Measurements from ENCODE around the gene NSD1. TPM values are rescaled to one million over a fixed set of nuclear protein-coding genes. Genes with fewer than 3 reads are reported as not detected.
A peak's percentile ranks its signal among the peaks of the same experiment; 100 is the strongest.
"Not testable (repeated sequence)": the region's sequence is repeated elsewhere in the genome, so short reads cannot be mapped to it uniquely, and the experiment has no call there.

NSD1 gene
- total RNA-seq, 1 experiment from 2014 or later: 21.9 TPM

DNA sequence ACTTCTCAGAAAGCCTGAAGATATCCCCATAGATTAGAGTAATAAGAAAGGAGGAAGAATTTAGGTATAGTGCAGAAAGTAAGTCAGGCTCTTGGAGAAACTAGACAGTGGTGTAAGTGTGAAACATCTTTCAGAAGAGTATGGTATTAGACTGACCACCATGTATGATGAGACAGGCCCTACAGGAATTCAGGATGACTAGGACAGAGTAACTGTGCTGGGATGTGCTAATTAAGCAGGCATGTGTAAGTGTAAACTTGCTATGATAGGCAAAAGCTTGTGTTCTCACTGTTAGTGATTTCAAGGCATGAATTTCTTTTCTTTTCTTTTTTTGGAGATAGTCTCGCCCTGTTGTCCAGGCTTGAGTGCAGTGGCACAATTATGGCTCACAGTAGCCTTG, 99.2 kb downstream of the NSD1 start:
- no peak for DNase-seq (ENCODE audit: low read depth, low spot score)
- in situ Hi-C loops (cut with HindIII; ENCODE audit: low pct_unique_long_range_greater_than_20kb, low sequenced_read_pairs): no loop called here

- in situ Hi-C loops (cut with HindIII; ENCODE audit: low pct_unique_long_range_greater_than_20kb, low sequenced_read_pairs): no loop called here
- DNase-seq (ENCODE audit: low read depth, low spot score): no peak
These were observed 99.6 kb downstream of the NSD1 start for GRCh38 chr5:177233206-177233605.

GRCh38 chr5:177233802-177234201, 100.2 kb downstream of the NSD1 start:
- DNase-seq (ENCODE audit: low read depth, low spot score): no peak
- in situ Hi-C loops (cut with HindIII; ENCODE audit: low pct_unique_long_range_greater_than_20kb, low sequenced_read_pairs): no loop called here

- in situ Hi-C loops (cut with HindIII; ENCODE audit: low pct_unique_long_range_greater_than_20kb, low sequenced_read_pairs): no loop called here
- peak; percentile 60 for DNase-seq (ENCODE audit: low read depth, low spot score)
These were observed 101.3 kb downstream of the NSD1 start for GRCh38 chr5:177234841-177235240.

DNA sequence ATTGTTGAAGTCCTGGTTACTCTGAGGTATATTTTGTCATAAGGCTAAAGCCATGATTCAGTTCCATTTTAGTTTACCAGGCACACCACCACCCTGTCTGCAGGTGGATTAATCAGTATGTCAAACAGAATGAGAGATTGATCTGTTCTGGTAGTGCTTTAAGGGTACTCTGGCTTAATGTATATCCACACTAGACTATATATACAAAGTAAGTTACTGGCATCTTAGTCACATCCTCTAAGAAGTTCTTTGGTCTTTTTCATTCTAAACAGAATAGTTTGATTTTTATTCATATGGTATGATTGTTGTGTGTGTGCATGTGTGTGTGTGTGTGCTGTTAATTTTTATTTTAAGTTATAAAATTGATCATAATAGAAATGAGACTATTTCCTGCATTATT, 108.2 kb downstream of the NSD1 start:
- no peak for DNase-seq (ENCODE audit: low read depth, low spot score)
- in situ Hi-C loops (cut with HindIII; ENCODE audit: low pct_unique_long_range_greater_than_20kb, low sequenced_read_pairs): no loop called here

DNA sequence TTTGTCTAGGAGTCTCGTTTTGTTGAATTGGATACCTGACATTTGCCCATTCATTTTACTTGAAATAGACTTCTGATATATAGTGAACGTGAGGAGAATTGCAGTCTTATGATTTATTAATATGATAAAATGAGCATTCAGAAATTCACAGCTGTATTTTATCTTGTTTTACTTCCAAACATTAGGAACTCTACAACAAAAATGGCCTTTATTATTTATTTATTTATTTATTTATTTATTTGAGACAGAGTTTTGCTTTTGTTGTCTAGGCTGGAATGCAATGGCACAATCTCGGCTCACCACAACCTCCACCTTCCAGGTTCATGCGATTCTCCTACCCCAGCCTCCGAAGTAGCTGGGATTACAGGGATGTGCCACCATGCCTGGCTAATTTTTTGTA, 108.7 kb downstream of the NSD1 start:
- DNase-seq (ENCODE audit: low read depth, low spot score): no peak
- in situ Hi-C loops (cut with HindIII; ENCODE audit: low pct_unique_long_range_greater_than_20kb, low sequenced_read_pairs): no loop called here

DNA sequence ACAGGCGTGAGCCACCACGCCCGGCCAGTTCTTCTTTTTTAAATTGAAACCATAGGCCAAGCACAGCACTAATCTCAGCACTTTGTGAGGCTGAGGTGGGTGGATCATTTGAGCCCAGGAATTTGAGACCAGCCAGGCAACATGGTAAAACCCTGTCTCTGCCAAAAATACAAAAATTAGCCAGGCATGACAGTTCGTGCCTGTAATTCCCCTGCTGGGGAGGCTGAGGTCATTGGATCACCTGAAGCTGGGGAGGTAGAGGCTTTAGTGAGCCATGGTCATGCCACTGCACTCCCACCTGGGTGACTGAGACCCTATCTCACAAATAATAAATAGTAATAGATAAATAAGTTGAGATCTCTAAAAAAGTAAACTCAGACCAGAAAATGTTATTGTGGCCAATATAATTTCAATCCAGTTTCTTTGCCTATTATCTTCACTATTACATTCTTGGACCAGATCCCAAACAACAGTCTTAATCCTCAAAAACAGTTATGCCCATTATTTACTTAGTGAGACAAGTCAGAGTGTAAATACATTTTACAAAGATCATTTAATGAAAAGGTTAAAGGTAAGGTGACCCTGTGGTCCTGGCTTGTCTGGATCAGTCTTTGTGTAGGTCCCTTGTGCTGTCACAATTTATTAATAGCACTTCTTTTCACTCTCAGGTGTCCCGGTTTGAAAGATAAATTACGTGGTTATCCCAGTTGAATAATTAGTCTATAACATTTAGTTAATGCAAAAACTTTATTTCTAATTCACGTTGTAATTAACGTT, 116.4 kb downstream of the NSD1 start:
- no peak for DNase-seq (ENCODE audit: low read depth, low spot score)

DNA sequence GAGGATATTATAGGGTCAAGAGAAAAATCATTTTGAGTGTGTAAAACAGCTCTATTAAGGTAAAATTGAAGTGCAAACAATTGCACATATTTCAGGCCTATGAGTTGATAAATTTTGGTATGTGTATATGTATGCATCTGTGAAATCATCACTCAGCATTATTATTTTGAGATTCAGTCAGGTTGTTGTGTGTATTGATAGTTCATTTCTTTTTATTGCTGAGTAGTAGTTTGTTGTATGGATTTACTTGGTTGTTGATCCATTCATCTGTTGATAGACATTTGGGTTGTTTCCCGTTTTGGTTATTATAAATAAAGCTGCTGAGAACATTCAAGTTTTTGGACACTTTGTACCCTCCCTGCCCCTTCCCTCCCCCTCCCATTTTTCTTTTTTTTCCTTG, 119.7 kb downstream of the NSD1 start:
- in situ Hi-C loops (cut with HindIII; ENCODE audit: low pct_unique_long_range_greater_than_20kb, low sequenced_read_pairs): no loop called here
- no peak for DNase-seq (ENCODE audit: low read depth, low spot score)

More for the DNA sequence above, 116.4 kb downstream of the NSD1 start:
- in situ Hi-C loops (cut with HindIII; ENCODE audit: low pct_unique_long_range_greater_than_20kb, low sequenced_read_pairs): no loop called here

GRCh38 chr5:177256296-177256695, 122.7 kb downstream of the NSD1 start:
- in situ Hi-C loops (cut with HindIII; ENCODE audit: low pct_unique_long_range_greater_than_20kb, low sequenced_read_pairs): no loop called here
- DNase-seq (ENCODE audit: low read depth, low spot score): no peak

DNA sequence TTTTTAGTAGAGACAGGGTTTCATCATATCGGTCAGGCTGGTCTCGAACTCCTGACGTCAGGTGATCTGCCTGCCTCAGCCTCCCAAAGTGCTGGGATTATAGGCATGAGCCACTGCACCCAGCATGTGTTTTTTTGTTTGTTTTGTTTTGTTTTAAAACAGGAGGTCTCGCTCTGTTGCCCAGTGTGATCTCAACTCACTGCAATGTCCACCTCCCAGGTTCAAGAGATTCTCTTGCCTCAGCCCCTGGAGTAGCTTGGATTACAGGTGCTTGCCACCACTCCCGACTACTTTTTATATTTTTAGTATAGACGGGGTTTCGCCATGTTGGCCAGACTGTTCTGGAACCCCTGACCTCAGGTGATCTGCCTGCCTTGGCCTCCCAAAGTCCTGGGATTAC, 125.1 kb downstream of the NSD1 start:
- DNase-seq (ENCODE audit: low read depth, low spot score); in situ Hi-C loops (cut with HindIII; ENCODE audit: low pct_unique_long_range_greater_than_20kb, low sequenced_read_pairs): not testable (repeated sequence)

DNA sequence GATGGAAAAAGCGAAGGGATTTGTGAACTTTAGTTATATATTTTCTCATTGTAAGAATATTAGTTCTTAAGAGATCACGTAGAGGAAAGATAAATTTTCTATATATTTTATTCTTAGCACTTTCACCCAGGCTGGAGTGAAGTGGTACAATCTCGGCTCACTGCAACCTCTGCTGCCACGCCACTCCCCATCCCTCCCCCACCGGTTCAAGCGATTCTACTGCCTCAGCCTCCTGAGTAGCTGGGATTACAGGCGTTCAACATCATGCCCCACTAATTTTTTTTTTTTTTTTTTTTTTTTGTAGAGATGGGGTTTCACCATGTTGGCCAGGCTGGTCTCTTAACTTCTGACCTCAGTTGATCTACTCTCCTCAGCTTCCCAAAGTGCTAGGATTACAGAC, 127.4 kb downstream of the NSD1 start:
- DNase-seq (ENCODE audit: low read depth, low spot score): no peak
- in situ Hi-C loops (cut with HindIII; ENCODE audit: low pct_unique_long_range_greater_than_20kb, low sequenced_read_pairs): no loop called here

- in situ Hi-C loops (cut with HindIII; ENCODE audit: low pct_unique_long_range_greater_than_20kb, low sequenced_read_pairs): no loop called here
- DNase-seq (ENCODE audit: low read depth, low spot score): no peak
These were observed 127.9 kb downstream of the NSD1 start for GRCh38 chr5:177261510-177261909.

GRCh38 chr5:177264178-177264577, 130.6 kb downstream of the NSD1 start:
- in situ Hi-C loops (cut with HindIII; ENCODE audit: low pct_unique_long_range_greater_than_20kb, low sequenced_read_pairs): no loop called here
- no peak for DNase-seq (ENCODE audit: low read depth, low spot score)

DNA sequence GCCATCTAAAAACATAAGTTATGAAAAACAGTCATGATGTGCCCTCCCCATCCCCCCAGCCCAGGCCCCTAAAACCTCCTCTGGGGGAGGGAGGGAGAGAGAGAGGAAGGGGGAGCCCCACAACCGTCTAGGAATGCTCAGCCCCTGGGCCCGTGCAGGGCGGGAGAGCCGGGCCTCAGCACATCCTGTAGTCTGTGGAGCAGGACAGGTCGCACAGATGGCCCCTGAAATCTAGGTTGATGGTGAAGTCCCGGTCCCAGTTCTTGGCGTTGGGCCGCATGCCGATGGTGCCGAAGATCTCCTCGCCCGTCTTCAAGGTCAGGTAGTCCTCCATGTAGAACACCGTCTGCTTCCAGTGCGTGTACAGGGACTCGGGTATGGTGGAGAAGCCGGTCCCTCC, 131.8 kb downstream of the NSD1 start:
- in situ Hi-C loops (cut with HindIII; ENCODE audit: low pct_unique_long_range_greater_than_20kb, low sequenced_read_pairs): no loop called here
- DNase-seq (ENCODE audit: low read depth, low spot score): no peak

DNA sequence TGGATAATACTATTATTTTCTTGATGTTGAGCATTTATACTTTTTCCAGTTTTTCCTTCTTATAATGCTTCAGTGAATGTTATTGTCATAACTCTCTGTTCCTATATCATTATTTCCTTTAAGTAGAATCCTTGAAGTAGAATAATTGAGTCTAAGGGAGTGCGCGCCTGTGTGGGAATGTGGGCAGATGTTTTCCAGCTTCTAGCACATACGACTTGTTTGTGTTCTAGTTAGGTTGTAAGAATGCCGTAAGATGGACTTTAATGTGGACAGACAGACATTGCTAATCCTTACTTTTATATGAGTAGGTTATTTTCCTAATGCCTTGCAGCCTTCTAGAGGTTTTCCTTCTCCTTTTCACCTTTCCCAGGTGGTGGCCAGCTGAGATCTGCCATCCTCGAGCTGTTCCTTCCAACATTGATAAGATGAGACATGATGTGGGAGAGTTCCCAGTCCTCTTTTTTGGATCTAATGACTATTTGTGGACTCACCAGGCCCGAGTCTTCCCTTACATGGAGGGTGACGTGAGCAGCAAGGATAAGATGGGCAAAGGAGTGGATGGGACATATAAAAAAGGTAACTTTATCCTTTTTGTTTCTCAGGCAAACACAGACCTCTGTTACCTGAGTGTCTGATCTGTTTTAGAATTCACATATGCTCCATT, 135.8 kb downstream of the NSD1 start:
- no peak for DNase-seq (ENCODE audit: low read depth, low spot score)
- in situ Hi-C loops (cut with HindIII; ENCODE audit: low pct_unique_long_range_greater_than_20kb, low sequenced_read_pairs): no loop called here

DNA sequence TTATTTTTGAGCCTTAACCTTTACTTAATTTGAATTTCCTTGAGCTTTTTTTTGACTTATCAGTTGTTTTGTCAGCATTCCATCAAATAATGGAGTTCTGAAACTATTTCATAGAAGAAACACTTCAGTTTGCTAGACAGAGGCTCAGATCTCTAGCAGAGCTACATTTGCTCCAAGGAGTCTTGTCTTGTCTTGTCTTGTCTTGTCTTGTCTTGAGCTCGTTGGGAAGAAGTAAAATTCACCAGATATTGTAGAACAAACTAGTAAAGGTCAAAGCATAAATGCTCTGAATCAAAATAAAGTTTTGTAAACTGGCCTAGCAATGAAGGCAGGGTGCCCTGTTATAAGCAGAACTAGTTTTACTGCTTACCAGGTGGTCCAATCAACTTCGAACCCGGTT, 136.4 kb downstream of the NSD1 start:
- in situ Hi-C loops (cut with HindIII; ENCODE audit: low pct_unique_long_range_greater_than_20kb, low sequenced_read_pairs): no loop called here
- DNase-seq (ENCODE audit: low read depth, low spot score): no peak

DNA sequence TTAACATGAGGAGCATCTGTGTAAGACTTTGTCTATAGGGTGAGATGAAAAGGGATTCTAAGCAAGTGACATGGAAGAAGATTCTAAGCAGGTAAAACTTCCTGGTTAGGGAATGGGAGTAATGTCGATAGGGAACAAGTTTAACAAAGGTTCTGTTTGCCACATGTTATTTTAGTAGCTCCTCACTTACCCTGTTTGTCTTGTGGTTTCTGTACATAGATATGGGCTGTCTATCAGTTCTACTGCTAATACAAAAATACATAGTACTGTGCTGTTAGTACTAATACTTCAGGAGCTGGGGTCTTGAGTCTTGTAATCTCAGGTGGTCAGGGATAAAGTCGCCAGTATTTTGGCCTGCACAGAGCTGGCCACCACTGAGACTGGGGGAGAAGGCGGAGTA, 137.1 kb downstream of the NSD1 start:
- in situ Hi-C loops (cut with HindIII; ENCODE audit: low pct_unique_long_range_greater_than_20kb, low sequenced_read_pairs): no loop called here
- no peak for DNase-seq (ENCODE audit: low read depth, low spot score)

- no peak for DNase-seq (ENCODE audit: low read depth, low spot score)
- in situ Hi-C loops (cut with HindIII; ENCODE audit: low pct_unique_long_range_greater_than_20kb, low sequenced_read_pairs): no loop called here
These were observed 137.5 kb downstream of the NSD1 start for GRCh38 chr5:177271113-177271512.

DNA sequence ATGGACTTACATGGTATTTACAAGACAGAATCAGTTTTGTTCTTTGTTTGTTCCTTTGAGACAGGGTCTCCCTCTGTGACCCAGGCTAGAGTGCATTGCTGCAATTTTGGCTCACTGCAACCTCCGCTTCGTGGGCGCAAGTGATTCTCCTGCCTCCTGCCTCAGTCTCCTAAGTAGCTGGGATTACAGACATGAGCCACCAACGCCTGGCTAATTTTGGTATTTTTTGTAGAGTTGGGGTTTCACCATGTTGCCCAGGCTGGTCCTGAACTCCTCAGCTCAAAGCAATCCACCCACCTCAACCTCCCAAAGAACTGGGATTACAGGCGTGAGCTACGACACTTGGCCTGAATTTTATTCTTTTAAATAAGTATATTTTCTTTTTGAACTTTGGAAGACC, 142.3 kb downstream of the NSD1 start:
- in situ Hi-C loops (cut with HindIII; ENCODE audit: low pct_unique_long_range_greater_than_20kb, low sequenced_read_pairs): no loop called here
- DNase-seq (ENCODE audit: low read depth, low spot score): no peak
